Esophagus squamous epithelium (tissue), 4 donors: ENCODE measurements around the gene TSEN15.

ENCODE experiments used
- POLR2A ChIP-seq, 4 donors: fragments of 450-650 bp; IDR thresholded peaks; one replicate each; pipeline ENCODE4 v1.6.1; 2017; ENCODE audit warnings: antibody characterized with exemption in 4 of 4, mild to moderate bottlenecking in 4 of 4, moderate library complexity in 3 of 4
- TF ChIP-seq, protein P1 (sequence below), 6 experiments: fragments of 450-650 bp in 4 of 6; fragments of 200-600 bp in 2 of 6; sonication (generic) in 2 of 6; IDR thresholded peaks; one replicate each; pipeline ENCODE4 v1.5.1; 2016 to 2019; ENCODE audit warnings: antibody characterized with exemption in 6 of 6, mild to moderate bottlenecking in 4 of 6, moderate library complexity in 4 of 6

DNA sequence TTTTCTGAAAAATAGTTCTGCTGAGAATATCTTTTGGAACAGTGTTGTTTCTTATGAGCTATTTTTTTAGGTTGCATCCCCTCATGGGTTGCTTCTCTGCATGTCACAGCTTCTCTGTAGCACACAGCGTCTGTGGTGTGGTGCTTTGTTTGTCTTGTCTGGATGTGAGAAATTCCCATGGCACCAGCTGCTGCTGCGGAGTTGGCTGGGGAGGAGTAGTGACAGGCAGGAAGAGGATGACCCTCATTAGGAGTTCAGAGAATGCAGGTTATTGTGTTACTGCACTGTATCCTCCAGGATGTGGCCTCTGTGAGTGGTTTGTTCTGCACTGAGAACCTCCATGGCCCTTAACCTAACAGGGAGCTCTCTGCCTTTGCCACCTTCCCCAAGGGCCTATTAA, 64.8 kb downstream of the TSEN15 start:
- TF ChIP-seq POLR2A (IDR thresholded peaks at IDR 0.05) = no peak
- TF ChIP-seq, protein P1, sequence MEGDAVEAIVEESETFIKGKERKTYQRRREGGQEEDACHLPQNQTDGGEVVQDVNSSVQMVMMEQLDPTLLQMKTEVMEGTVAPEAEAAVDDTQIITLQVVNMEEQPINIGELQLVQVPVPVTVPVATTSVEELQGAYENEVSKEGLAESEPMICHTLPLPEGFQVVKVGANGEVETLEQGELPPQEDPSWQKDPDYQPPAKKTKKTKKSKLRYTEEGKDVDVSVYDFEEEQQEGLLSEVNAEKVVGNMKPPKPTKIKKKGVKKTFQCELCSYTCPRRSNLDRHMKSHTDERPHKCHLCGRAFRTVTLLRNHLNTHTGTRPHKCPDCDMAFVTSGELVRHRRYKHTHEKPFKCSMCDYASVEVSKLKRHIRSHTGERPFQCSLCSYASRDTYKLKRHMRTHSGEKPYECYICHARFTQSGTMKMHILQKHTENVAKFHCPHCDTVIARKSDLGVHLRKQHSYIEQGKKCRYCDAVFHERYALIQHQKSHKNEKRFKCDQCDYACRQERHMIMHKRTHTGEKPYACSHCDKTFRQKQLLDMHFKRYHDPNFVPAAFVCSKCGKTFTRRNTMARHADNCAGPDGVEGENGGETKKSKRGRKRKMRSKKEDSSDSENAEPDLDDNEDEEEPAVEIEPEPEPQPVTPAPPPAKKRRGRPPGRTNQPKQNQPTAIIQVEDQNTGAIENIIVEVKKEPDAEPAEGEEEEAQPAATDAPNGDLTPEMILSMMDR (IDR thresholded peaks at IDR 0.05) = no peak
